ENCODE results near the gene ATXN7L1. TPM values are rescaled to one million over a fixed set of nuclear protein-coding genes. Genes with fewer than 3 reads are reported as not detected.

The ATXN7L1 gene
- total RNA-seq, 2 donors from 2014 or later, result 12.6 to 28.1 TPM

DNA sequence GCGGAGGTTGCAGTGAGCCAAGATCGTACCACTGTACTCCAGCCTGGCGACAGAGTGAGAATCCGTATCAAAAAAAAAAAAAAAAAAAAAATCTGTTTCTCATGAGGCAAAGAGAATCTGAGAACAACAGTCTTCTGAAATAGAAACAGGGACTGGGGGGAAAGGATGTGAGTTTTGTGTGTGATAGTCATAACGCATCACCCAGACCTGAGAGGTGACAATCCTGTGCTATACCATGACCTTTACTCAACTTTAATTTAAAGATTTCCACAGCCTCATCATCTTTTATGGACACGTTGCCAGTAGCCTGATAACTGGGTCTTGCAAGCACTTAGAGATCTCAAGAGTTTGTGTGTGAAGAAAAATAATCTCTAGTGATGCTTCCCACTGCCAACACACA lies 2.3 kb downstream of the ATXN7L1 start:
- WGBS, result 97% methylated on average over 6 of the region's 6 CpGs
- Histone ChIP-seq H3K27ac (no peak overlapping the region), H3K9me3 (no peaks in the 10 kb centered on the region), H3K27me3 (replicated peaks; ENCODE audit: insufficient read depth) (no peaks in the 10 kb centered on the region), H3K4me3 (no peak overlapping the region), H3K4me1 (replicated peaks) (no peaks in the 10 kb centered on the region), H3K36me3 (no peaks in the 10 kb centered on the region)
- intact Hi-C loops (cut with DNase I), result loop anchor here (10.0 kb wide), 2 partner anchors 79 to 219 kb away; no protein-coding TSS in a partner anchor
- TF ChIP-seq POLR2A (IDR thresholded peaks at IDR 0.05) (no peak), POLR2AphosphoS5 (IDR thresholded peaks at IDR 0.05) (no peak)
- TF ChIP-seq, protein P1, sequence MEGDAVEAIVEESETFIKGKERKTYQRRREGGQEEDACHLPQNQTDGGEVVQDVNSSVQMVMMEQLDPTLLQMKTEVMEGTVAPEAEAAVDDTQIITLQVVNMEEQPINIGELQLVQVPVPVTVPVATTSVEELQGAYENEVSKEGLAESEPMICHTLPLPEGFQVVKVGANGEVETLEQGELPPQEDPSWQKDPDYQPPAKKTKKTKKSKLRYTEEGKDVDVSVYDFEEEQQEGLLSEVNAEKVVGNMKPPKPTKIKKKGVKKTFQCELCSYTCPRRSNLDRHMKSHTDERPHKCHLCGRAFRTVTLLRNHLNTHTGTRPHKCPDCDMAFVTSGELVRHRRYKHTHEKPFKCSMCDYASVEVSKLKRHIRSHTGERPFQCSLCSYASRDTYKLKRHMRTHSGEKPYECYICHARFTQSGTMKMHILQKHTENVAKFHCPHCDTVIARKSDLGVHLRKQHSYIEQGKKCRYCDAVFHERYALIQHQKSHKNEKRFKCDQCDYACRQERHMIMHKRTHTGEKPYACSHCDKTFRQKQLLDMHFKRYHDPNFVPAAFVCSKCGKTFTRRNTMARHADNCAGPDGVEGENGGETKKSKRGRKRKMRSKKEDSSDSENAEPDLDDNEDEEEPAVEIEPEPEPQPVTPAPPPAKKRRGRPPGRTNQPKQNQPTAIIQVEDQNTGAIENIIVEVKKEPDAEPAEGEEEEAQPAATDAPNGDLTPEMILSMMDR (IDR thresholded peaks at IDR 0.05), result no peak
- DNase-seq (ENCODE audit: low spot score), result no peak

DNA sequence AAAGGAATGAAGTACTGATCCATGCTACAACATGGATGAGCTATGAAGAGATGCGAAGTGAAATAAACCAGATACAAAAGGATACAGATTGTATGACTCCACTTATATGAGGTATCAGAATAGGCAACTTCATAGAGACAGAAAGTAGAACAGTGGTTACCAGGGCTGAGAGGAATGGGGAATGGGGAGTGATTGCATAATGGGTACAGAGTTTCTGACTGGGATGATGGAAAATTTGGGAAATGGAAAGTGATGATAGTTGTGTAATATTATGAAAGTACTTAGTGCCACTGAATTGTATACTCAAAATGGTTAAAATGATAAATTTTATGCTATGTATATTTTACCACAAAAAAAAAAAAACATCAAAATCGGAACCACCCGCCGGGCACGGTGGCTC lies 3.9 kb downstream of the ATXN7L1 start:
- H3K9me3 ChIP-seq, result no peaks in the 10 kb centered on the region
- TF ChIP-seq POLR2AphosphoS5 (IDR thresholded peaks at IDR 0.05) (no peak), POLR2A (IDR thresholded peaks at IDR 0.05) (no peak)
- TF ChIP-seq, protein P1 (IDR thresholded peaks at IDR 0.05), result no peak
- no peak for DNase-seq (ENCODE audit: low spot score)
- H3K27me3 ChIP-seq (replicated peaks; ENCODE audit: insufficient read depth), result no peaks in the 10 kb centered on the region
- 94% methylated on average over 5 of the region's 5 CpGs for WGBS
- H3K27ac ChIP-seq, result no peak overlapping the region
- no peaks in the 10 kb centered on the region for H3K4me1 ChIP-seq (replicated peaks)
- no peaks in the 10 kb centered on the region for H3K36me3 ChIP-seq
- no peak overlapping the region for H3K4me3 ChIP-seq
- intact Hi-C loops (cut with DNase I), result loop anchor here (10.0 kb wide), 2 partner anchors 78 to 218 kb away; no protein-coding TSS in a partner anchor

DNA sequence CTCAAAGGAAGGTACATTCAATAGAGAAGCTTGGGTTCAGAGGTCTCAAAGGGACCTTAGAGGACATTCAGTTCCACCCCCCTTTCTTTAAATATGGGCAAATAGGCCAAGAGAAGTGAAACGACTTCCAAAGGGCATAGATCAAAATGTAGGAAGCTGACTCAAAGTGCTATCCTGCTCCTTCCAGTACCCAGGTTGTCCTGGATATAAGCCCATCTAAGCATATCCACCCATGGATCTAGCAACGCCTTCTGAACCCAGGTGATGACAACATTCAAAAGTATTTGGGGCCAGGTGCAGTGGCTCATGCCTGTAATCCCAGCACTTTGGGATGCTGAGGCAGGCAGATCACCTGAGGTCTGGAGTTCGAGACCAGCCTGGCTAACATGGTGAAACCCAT lies 5.3 kb downstream of the ATXN7L1 start:
- DNase-seq (ENCODE audit: low spot score), result no peak
- TF ChIP-seq POLR2A (IDR thresholded peaks at IDR 0.05) (no peak), POLR2AphosphoS5 (IDR thresholded peaks at IDR 0.05) (no peak)
- TF ChIP-seq, protein P1 (IDR thresholded peaks at IDR 0.05), result no peak
- Histone ChIP-seq H3K27me3 (replicated peaks; ENCODE audit: insufficient read depth) (no peaks in the 10 kb centered on the region), H3K9me3 (no peaks in the 10 kb centered on the region), H3K4me1 (replicated peaks) (no peaks in the 10 kb centered on the region), H3K36me3 (no peaks in the 10 kb centered on the region), H3K27ac (no peak overlapping the region), H3K4me3 (no peak overlapping the region)
- 69% methylated on average over 3 of the region's 3 CpGs for WGBS
- intact Hi-C loops (cut with DNase I), result loop anchor here (10.0 kb wide), 2 partner anchors 76 to 216 kb away; no protein-coding TSS in a partner anchor

DNA sequence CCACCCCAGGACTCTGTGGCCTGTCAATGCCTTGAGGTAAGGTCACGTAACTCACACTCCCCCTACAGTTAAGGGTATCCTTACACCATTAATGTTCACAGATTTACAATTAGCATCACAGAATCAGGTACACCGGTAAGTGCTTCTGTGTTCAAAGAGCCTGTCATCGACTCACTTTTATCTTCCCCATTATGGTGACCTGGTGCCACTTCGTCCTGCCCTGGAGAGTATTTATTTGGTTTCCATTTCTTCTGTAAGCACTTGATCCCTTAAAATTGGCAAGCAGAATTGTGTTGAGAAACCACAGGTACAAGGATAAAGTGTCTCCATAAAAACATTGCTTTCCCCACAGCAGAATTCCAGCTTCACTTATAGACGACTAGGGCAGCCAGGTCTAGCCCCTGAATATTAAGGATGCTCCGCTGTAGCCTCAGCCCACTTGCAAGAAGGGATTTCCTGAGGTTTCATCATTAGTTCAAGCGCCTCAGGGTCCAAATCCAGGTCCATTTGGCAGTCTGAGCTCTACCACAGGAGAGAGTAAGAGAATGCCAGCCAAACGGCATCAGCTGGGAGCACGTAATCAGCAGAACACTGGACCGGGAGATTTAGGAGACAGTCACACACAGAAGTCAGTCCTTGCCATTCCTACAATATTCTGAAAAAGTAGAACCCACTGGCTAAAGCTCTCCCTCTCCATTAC lies 10.1 kb downstream of the ATXN7L1 start:
- Histone ChIP-seq H3K36me3 (no peaks in the 10 kb centered on the region), H3K4me3 (no peak overlapping the region), H3K9me3 (no peaks in the 10 kb centered on the region), H3K4me1 (replicated peaks) (no peaks in the 10 kb centered on the region), H3K27ac (no peak overlapping the region), H3K27me3 (replicated peaks; ENCODE audit: insufficient read depth) (no peaks in the 10 kb centered on the region)
- TF ChIP-seq, protein P1 (IDR thresholded peaks at IDR 0.05), result no peak
- TF ChIP-seq POLR2A (IDR thresholded peaks at IDR 0.05), result no peak
- TF ChIP-seq POLR2AphosphoS5 (IDR thresholded peaks at IDR 0.05), result no peak
- intact Hi-C loops (cut with DNase I), result no loop called here
- WGBS, result 59% methylated on average over 10 of the region's 10 CpGs
- DNase-seq (ENCODE audit: low spot score), result no peak

DNA sequence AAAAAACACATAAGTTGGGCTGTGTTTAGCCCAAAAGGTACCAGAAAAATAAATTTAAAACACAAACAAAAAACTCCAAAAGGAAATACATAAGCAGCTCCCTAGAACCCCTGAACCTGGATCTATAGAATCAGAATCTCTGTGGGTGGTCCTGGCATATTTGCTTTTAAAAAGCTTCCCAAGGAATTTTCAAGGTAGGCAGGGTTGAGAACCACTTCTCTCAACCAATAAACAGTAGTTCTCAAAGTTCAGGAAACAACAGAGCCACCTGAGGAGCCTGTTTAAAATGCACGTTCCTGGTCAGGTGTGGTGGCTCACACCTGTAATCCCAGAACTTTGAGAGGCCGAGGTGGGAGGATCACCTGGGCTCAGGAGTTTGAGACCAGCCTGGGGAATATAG lies 12.5 kb downstream of the ATXN7L1 start:
- H3K36me3 ChIP-seq, result no peaks in the 10 kb centered on the region
- H3K27me3 ChIP-seq (replicated peaks; ENCODE audit: insufficient read depth), result no peaks in the 10 kb centered on the region
- intact Hi-C loops (cut with DNase I), result no loop called here
- no peak for TF ChIP-seq POLR2AphosphoS5 (IDR thresholded peaks at IDR 0.05)
- no peak for TF ChIP-seq POLR2A (IDR thresholded peaks at IDR 0.05)
- TF ChIP-seq, protein P1 (IDR thresholded peaks at IDR 0.05), result no peak
- no peak overlapping the region for H3K27ac ChIP-seq
- 98% methylated on average over 2 of the region's 2 CpGs for WGBS
- H3K4me3 ChIP-seq, result no peak overlapping the region
- H3K4me1 ChIP-seq (replicated peaks), result no peaks in the 10 kb centered on the region
- DNase-seq (ENCODE audit: low spot score), result no peak
- no peaks in the 10 kb centered on the region for H3K9me3 ChIP-seq

Measured in prostate gland (tissue), 2 donors.